ENCODE measurements around the gene ZDHHC14.
"Not testable (repeated sequence)": the region's sequence is repeated elsewhere in the genome, so short reads cannot be mapped to it uniquely, and the experiment has no call there.

ZDHHC14 gene

DNA sequence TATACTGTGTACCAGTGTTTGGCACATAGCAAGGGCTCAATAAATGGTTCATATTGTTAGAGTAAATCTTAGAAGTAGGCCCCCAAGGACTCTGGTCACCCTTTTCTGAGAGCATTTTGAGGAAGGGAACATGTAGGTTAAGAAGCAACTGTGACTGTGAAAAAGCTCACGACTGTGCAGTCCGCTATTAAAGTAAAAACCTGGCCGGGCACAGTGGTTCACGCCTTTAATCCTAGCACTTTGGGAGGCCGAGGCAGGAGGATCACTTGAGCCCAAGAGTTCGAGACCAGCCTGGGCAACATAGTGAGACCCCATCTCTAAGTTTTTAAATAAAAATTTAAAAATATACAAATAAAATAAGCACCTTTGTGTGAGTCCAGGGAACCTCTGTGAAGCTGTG is 5.0 kb downstream of the ZDHHC14 start:
- Histone ChIP-seq H3K36me3 (ENCODE audit: insufficient read depth, insufficient read length, low read length) (no peaks in the 10 kb centered on the region), H3K4me1 (ENCODE audit: insufficient read depth, insufficient read length) (no peaks in the 10 kb centered on the region), H3K4me3 (ENCODE audit: insufficient read length, low read depth) (no peak overlapping the region), H3K9me3 (ENCODE audit: insufficient read depth, low read length) (peaks cover 20% of the 10 kb centered on the region), H3K9ac (ENCODE audit: insufficient read length, low read depth) (no peak overlapping the region), H3K27me3 (ENCODE audit: insufficient read depth, insufficient read length) (peaks cover 17% of the 10 kb centered on the region)
- DNase-seq (ENCODE audit: low read depth, low spot score) = no peak
- TF ChIP-seq SUZ12 (IDR thresholded peaks at IDR 0.05; ENCODE audit: extremely low read depth, insufficient read depth, insufficient read length) (no peak), ZNF274 (IDR thresholded peaks at IDR 0.05; ENCODE audit: low read depth, low read length) (no peak), YY1 (IDR thresholded peaks at IDR 0.05; ENCODE audit: insufficient read depth, insufficient read length) (no peak)

DNA sequence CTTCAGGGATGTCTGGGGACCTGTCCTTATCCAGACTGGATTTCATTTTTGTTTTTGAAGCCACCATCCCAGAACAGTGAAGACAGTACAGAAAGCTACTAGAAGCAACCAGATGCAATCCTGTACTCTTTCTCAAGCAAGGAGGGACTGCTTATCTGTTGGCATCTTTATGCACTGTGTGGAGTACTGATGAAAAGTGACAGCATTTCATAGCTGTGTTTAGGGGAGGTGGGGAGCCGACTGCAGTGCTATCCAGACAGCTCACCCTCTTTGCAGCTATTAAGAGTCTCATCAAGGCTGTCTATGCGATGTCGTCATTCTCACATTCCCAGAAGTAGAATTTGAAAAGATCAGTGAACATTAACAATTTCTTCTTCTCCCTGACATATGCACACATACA is 5.5 kb downstream of the ZDHHC14 start:
- Histone ChIP-seq H3K9me3 (ENCODE audit: insufficient read depth, low read length) (peaks cover 24% of the 10 kb centered on the region), H3K27me3 (ENCODE audit: insufficient read depth, insufficient read length) (peaks cover 17% of the 10 kb centered on the region), H3K36me3 (ENCODE audit: insufficient read depth, insufficient read length, low read length) (no peaks in the 10 kb centered on the region), H3K4me3 (ENCODE audit: insufficient read length, low read depth) (no peak overlapping the region), H3K9ac (ENCODE audit: insufficient read length, low read depth) (no peak overlapping the region), H3K4me1 (ENCODE audit: insufficient read depth, insufficient read length) (no peaks in the 10 kb centered on the region)
- TF ChIP-seq ZNF274 (IDR thresholded peaks at IDR 0.05; ENCODE audit: low read depth, low read length) = no peak
- TF ChIP-seq SUZ12 (IDR thresholded peaks at IDR 0.05; ENCODE audit: extremely low read depth, insufficient read depth, insufficient read length) = no peak
- no peak for TF ChIP-seq YY1 (IDR thresholded peaks at IDR 0.05; ENCODE audit: insufficient read depth, insufficient read length)
- no peak for DNase-seq (ENCODE audit: low read depth, low spot score)

DNA sequence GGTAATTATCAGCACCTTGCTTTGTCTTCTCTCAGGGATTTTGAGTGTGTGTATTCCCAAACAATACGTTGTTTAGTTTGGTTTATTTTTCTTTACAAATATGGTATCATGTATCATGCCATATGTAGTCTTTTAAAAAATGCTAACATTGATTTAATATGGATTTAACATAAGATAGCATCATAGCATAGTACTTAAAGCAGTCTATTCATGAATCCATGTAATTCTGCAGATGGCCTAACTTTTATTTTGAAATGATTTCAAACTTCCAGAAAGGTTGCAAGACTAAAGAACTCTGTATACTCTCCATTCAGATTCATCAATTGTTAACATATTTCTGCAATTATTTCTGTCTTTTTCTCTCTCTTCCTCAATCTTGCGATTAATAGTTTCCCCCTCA is 7.9 kb downstream of the ZDHHC14 start:
- no peak for DNase-seq (ENCODE audit: low read depth, low spot score)
- Histone ChIP-seq H3K36me3 (ENCODE audit: insufficient read depth, insufficient read length, low read length) (no peaks in the 10 kb centered on the region), H3K9me3 (ENCODE audit: insufficient read depth, low read length) (peaks cover 27% of the 10 kb centered on the region), H3K4me3 (ENCODE audit: insufficient read length, low read depth) (no peak overlapping the region), H3K4me1 (ENCODE audit: insufficient read depth, insufficient read length) (no peaks in the 10 kb centered on the region), H3K27me3 (ENCODE audit: insufficient read depth, insufficient read length) (peaks cover under 1% of the 10 kb centered on the region), H3K9ac (ENCODE audit: insufficient read length, low read depth) (no peak overlapping the region)
- no peak for TF ChIP-seq SUZ12 (IDR thresholded peaks at IDR 0.05; ENCODE audit: extremely low read depth, insufficient read depth, insufficient read length)
- TF ChIP-seq ZNF274 (IDR thresholded peaks at IDR 0.05; ENCODE audit: low read depth, low read length) = no peak
- TF ChIP-seq YY1 (IDR thresholded peaks at IDR 0.05; ENCODE audit: insufficient read depth, insufficient read length) = no peak

DNA sequence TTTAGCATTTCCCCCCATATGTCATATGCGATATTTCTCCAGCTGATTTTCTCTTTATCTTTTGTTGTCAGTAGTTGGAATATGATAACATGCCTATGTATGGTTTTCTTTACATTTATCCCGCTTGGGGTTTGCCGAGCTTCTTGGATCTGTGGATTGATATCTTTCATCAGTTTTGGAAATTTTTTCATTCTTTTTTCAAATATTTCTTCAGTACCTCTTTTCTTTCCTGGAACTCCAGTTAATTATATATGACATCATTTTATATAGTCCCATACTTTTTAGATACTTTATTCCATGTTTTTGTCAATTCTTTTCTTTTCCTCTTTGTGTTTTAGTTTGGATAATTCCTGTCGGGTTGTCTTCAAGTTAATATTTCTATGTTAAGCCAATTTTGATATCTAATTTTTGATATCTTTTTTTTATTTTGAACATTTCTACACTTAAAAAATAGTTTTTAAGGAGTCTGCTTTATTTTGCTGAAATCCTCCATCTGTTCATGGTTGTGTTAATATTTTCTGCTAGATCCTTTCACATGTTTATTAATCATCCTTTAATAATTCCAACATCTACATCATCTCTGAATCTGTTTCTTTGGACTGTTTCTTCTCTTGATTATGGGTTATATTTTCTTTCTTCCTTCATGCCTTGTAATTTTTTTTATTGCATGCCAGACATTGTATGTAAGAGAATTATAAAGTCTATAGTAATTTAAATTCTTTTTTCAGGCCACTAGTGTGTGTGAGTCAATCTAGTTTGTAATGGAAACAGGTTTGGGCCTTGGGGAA is 9.5 kb downstream of the ZDHHC14 start:
- Histone ChIP-seq H3K9me3 (ENCODE audit: insufficient read depth, low read length) (peaks cover 27% of the 10 kb centered on the region), H3K27me3 (ENCODE audit: insufficient read depth, insufficient read length) (no peaks in the 10 kb centered on the region), H3K9ac (ENCODE audit: insufficient read length, low read depth) (no peak overlapping the region), H3K36me3 (ENCODE audit: insufficient read depth, insufficient read length, low read length) (no peaks in the 10 kb centered on the region), H3K4me1 (ENCODE audit: insufficient read depth, insufficient read length) (no peaks in the 10 kb centered on the region), H3K4me3 (ENCODE audit: insufficient read length, low read depth) (no peak overlapping the region)
- DNase-seq (ENCODE audit: low read depth, low spot score) = no peak
- TF ChIP-seq YY1 (IDR thresholded peaks at IDR 0.05; ENCODE audit: insufficient read depth, insufficient read length) (no peak), ZNF274 (IDR thresholded peaks at IDR 0.05; ENCODE audit: low read depth, low read length) (no peak), SUZ12 (IDR thresholded peaks at IDR 0.05; ENCODE audit: extremely low read depth, insufficient read depth, insufficient read length) (no peak)

DNA sequence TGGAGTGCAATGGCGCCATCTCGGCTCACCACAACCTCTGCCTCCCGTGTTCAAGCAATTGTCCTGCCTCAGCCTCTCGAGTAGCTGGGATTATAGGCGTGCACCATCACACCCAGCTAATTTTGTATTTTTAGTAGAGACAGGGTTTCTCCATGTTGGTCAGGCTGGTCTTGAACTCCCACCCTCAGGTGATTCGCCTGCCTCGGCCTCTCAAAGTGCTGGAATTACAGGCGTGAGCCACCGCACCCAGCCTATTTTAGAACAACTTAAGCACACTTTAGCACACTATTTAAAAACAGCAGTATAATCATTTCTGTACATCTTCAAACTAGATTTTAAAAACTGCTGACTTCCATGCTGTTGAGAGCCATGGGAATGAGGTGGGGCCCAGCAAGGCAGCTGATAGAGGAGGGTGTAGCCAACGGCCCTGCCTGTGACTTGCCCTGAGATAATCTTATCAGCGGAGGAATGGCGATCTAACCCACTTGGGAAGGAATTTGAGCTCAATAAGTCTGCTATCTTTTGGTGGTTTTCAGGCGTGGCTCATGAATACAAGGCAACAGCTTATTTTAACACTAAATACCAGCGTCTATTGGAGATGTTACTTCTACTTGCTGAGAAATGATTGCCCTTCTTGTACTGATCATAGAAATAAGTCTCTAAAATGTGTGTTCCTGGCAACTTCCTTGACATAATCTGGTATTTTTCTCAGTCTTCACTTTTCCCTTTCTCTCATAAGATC is 12.1 kb downstream of the ZDHHC14 start:
- no peak for DNase-seq (ENCODE audit: low read depth, low spot score)
- TF ChIP-seq ZNF274 (IDR thresholded peaks at IDR 0.05; ENCODE audit: low read depth, low read length) (no peak), SUZ12 (IDR thresholded peaks at IDR 0.05; ENCODE audit: extremely low read depth, insufficient read depth, insufficient read length) (no peak), YY1 (IDR thresholded peaks at IDR 0.05; ENCODE audit: insufficient read depth, insufficient read length) (no peak)
- H3K9me3 ChIP-seq (ENCODE audit: insufficient read depth, low read length) = peaks cover 27% of the 10 kb centered on the region
- no peak overlapping the region for H3K9ac ChIP-seq (ENCODE audit: insufficient read length, low read depth)
- no peaks in the 10 kb centered on the region for H3K4me1 ChIP-seq (ENCODE audit: insufficient read depth, insufficient read length)
- H3K4me3 ChIP-seq (ENCODE audit: insufficient read length, low read depth) = no peak overlapping the region
- no peaks in the 10 kb centered on the region for H3K36me3 ChIP-seq (ENCODE audit: insufficient read depth, insufficient read length, low read length)
- no peaks in the 10 kb centered on the region for H3K27me3 ChIP-seq (ENCODE audit: insufficient read depth, insufficient read length)

DNA sequence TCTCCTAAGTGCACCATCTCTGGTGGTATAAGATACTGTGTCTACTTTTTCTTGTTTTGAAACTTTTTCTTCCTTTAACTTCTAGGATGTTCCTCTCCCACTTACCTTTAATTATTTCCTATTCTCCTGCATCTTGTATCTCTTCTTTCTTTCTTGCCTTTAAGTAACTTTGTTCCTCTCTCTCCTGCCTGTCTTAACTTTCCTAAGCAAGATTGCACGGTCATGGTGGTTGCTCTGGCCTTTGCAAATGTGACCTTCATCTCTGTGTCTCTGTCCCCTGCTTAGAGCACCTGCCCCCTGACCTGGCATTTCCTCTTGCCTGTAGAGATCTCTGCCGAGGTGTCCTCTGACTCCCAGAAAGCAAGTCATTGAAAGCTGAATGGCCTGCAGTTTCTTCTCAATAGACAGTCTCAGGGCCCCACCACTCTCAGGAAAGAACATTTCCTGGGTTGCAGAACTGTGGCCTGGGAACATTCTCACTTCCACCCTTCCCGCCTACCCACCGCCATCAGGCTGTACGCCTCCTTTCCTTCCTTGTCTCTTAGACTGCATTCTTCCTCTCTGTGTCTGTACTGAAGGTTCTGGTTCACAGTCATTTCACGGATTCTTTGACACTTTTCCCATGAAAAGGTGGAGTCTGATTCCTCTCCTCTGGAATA is 12.8 kb downstream of the ZDHHC14 start:
- no peaks in the 10 kb centered on the region for H3K27me3 ChIP-seq (ENCODE audit: insufficient read depth, insufficient read length)
- TF ChIP-seq YY1 (IDR thresholded peaks at IDR 0.05; ENCODE audit: insufficient read depth, insufficient read length) = no peak
- no peak for TF ChIP-seq ZNF274 (IDR thresholded peaks at IDR 0.05; ENCODE audit: low read depth, low read length)
- no peak for TF ChIP-seq SUZ12 (IDR thresholded peaks at IDR 0.05; ENCODE audit: extremely low read depth, insufficient read depth, insufficient read length)
- H3K4me3 ChIP-seq (ENCODE audit: insufficient read length, low read depth) = no peak overlapping the region
- H3K9ac ChIP-seq (ENCODE audit: insufficient read length, low read depth) = no peak overlapping the region
- no peaks in the 10 kb centered on the region for H3K4me1 ChIP-seq (ENCODE audit: insufficient read depth, insufficient read length)
- no peaks in the 10 kb centered on the region for H3K36me3 ChIP-seq (ENCODE audit: insufficient read depth, insufficient read length, low read length)
- peaks cover 27% of the 10 kb centered on the region for H3K9me3 ChIP-seq (ENCODE audit: insufficient read depth, low read length)
- no peak for DNase-seq (ENCODE audit: low read depth, low spot score)

DNA sequence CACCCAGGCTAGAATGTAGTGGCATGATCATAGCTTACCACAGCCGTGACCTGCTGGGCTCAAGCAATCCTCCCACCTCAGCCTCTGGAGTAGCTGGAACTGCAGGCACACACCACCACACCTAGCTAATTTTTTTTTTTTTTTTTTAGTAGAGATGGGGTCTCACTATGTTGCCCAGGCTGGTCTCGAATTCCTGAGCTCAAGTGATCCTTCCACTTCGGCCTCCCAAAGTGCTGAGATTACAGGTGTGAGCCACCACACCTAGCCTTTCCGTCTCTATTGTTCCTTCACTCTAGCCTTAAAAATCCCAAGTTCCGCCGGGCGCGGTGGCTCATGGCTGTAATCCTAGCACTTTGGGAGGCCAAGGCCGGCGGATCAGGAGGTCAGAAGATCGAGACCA is 14.2 kb downstream of the ZDHHC14 start:
- H3K9me3 ChIP-seq (ENCODE audit: insufficient read depth, low read length) = peaks cover 15% of the 10 kb centered on the region
- not testable (repeated sequence) for H3K36me3 ChIP-seq (ENCODE audit: insufficient read depth, insufficient read length, low read length); H3K4me1 ChIP-seq (ENCODE audit: insufficient read depth, insufficient read length); DNase-seq (ENCODE audit: low read depth, low spot score); H3K4me3 ChIP-seq (ENCODE audit: insufficient read length, low read depth); H3K9ac ChIP-seq (ENCODE audit: insufficient read length, low read depth); H3K27me3 ChIP-seq (ENCODE audit: insufficient read depth, insufficient read length)
